K562 (cell line): ENCODE measurements around the gene PLG. TPM values are rescaled to one million over a fixed set of nuclear protein-coding genes. Genes with fewer than 3 reads are reported as not detected.

ENCODE experiments used
- ATF3 ChIP-seq, 2 experiments: fragments of 450-650 bp in 1 of 2; sonication (generic) in 1 of 2; formaldehyde crosslinking in 1 of 2; IDR thresholded peaks in 1 of 2; conservative IDR thresholded peaks in 1 of 2; 2 replicates each; pipeline versions ENCODE4 v1.6.1 to v1.8.1; 2016 to 2023; ENCODE audit warnings: mild to moderate bottlenecking in 2 of 2, moderate library complexity in 2 of 2, inconsistent platforms in 1 of 2, missing genetic modification reagents in 1 of 2
- C11orf30 ChIP-seq: fragments of 450-650 bp; IDR thresholded peaks from 2 replicates; pipeline ENCODE4 v1.6.1; 2016; ENCODE audit warnings: low read depth, mild to moderate bottlenecking
- CBFA2T2 ChIP-seq: fragments of 450-650 bp; conservative IDR thresholded peaks from 2 replicates; pipeline ENCODE4 v1.6.1; 2017; ENCODE audit warnings: mild to moderate bottlenecking
- CEBPB ChIP-seq: fragments of 450-650 bp; IDR thresholded peaks from 2 replicates; pipeline ENCODE4 v1.6.1; 2016; ENCODE audit warnings: missing genetic modification characterization, missing compliant biosample characterization
- ESRRB ChIP-seq: fragments of 250-450 bp; sonication (Bioruptor Pico); IDR thresholded peaks from 2 replicates; pipeline ENCODE4 v1.5.0; 2020; ENCODE audit warnings: mild to moderate bottlenecking, moderate library complexity, borderline replicate concordance
- FOSL1 ChIP-seq: fragments of 200-800 bp; sonication (Bioruptor generic); conservative IDR thresholded peaks from 2 replicates; pipeline ENCODE4 v1.6.1; 2016; ENCODE audit warnings: missing genetic modification characterization, missing compliant biosample characterization
- FOXK2 ChIP-seq, 2 experiments: fragments of 450-650 bp; IDR thresholded peaks in 1 of 2; conservative IDR thresholded peaks in 1 of 2; 2 replicates each; pipeline ENCODE4 v1.6.1; 2016; ENCODE audit warnings: low read depth in 2 of 2, mild to moderate bottlenecking in 1 of 2
- FOXM1 ChIP-seq, 2 experiments: fragments of 450-650 bp in 1 of 2; sonication (generic) in 1 of 2; formaldehyde crosslinking in 1 of 2; IDR thresholded peaks; 2 replicates each; pipeline versions ENCODE4 v1.6.1 to v1.9.0; 2017 to 2022; ENCODE audit warnings: low read depth in 2 of 2, mild to moderate bottlenecking in 2 of 2, missing genetic modification reagents in 1 of 2, moderate library complexity in 1 of 2
- HINFP ChIP-seq: fragments of 450-650 bp; conservative IDR thresholded peaks from 2 replicates; pipeline ENCODE4 v1.6.1; 2016; ENCODE audit warnings: missing genetic modification characterization, low read depth, mild to moderate bottlenecking, control low read depth, missing compliant biosample characterization
- KHSRP ChIP-seq: fragments of 450-650 bp; IDR thresholded peaks from 2 replicates; pipeline ENCODE4 v1.6.1; 2017
- NFIX ChIP-seq: fragments of 250-450 bp; sonication (Bioruptor Pico); IDR thresholded peaks from 2 replicates; pipeline ENCODE4 v1.4.0; 2020; ENCODE audit warnings: low read depth, mild to moderate bottlenecking, moderate library complexity
- NFRKB ChIP-seq: fragments of 450-650 bp; IDR thresholded peaks from 2 replicates; pipeline ENCODE4 v1.6.1; 2016; ENCODE audit warnings: low read depth
- NUFIP1 ChIP-seq: fragments of 450-650 bp; IDR thresholded peaks from 2 replicates; pipeline ENCODE4 v1.6.1; 2018; ENCODE audit not compliant: partially characterized antibody
- PATZ1 ChIP-seq: fragments of 250-450 bp; sonication (Bioruptor Pico); IDR thresholded peaks from 2 replicates; pipeline ENCODE4 v1.5.0; 2020; ENCODE audit warnings: mild to moderate bottlenecking, borderline replicate concordance
- POLR2G ChIP-seq: fragments of 200-400 bp; formaldehyde crosslinking; IDR thresholded peaks from 2 replicates; pipeline ENCODE4 v1.6.1; 2017; ENCODE audit warnings: low read depth, mild to moderate bottlenecking, antibody characterized with exemption, low read length, moderate library complexity
- PYGO2 ChIP-seq: fragments of 450-650 bp; IDR thresholded peaks from 2 replicates; pipeline ENCODE4 v1.6.1; 2016; ENCODE audit warnings: mild to moderate bottlenecking, missing genetic modification characterization, moderate library complexity, missing compliant biosample characterization
- RFX1 ChIP-seq: fragments of 450-650 bp; IDR thresholded peaks from 2 replicates; pipeline ENCODE4 v1.6.1; 2016; ENCODE audit warnings: mild to moderate bottlenecking, moderate library complexity
- SFPQ ChIP-seq: fragments of 200-400 bp; formaldehyde crosslinking; IDR thresholded peaks from 2 replicates; pipeline ENCODE4 v1.6.1; 2017; ENCODE audit warnings: mild to moderate bottlenecking, low read depth, low read length, moderate library complexity
- TAL1 ChIP-seq: fragments of 450-650 bp; IDR thresholded peaks from 2 replicates; pipeline ENCODE4 v1.6.1; 2016; ENCODE audit warnings: mild to moderate bottlenecking
- TCF7 ChIP-seq: sonication (generic); IDR thresholded peaks from 2 replicates; pipeline ENCODE4 v1.6.1; 2016; ENCODE audit warnings: antibody characterized with exemption, borderline replicate concordance
- TEAD4 ChIP-seq, 2 experiments: sonication (generic) in 1 of 2; formaldehyde crosslinking in 1 of 2; IDR thresholded peaks; 2 replicates each; pipeline versions ENCODE4 v1.6.1 to v1.8.0; 2012 to 2022; ENCODE audit warnings: borderline replicate concordance in 1 of 2, inconsistent platforms in 1 of 2, low read length in 1 of 2, mild to moderate bottlenecking in 1 of 2, missing genetic modification reagents in 1 of 2
- ZSCAN29 ChIP-seq: fragments of 450-650 bp; IDR thresholded peaks from 2 replicates; pipeline ENCODE4 v1.6.1; 2017
- polyA plus RNA-seq, 8 experiments: library from polyadenylated mRNA; depleted of rRNA in 4 of 8; stranded (reverse) in 5 of 8; unstranded in 3 of 8; fragments of >200 nt; fragmentation: Nextera tagmentation in 2 of 8; fragmentation: Illumina TruSeq in 1 of 8; extraction: Ambion mirVana in 2 of 8; extraction: Trizol in 1 of 8; gene quantifications; 2 replicates each; pipeline versions ENCODE4 v1.2.1 to v1.2.3, GENCODE V29; 2011 to 2014; ENCODE audit warnings: inconsistent platforms in 1 of 8, missing spikeins in 1 of 8
- total RNA-seq, 7 experiments: library from RNA; depleted of rRNA in 6 of 7; stranded (reverse); fragments of >200 nt in 6 of 7; fragmentation: Illumina TruSeq in 2 of 7; extraction: Trizol in 2 of 7; gene quantifications; 2 replicates each; pipeline versions ENCODE4 v1.2.1 to v1.2.3, GENCODE V29; 2011 to 2021; ENCODE audit warnings: low replicate concordance in 1 of 7

The PLG gene
- total and polyA plus RNA-seq, 9 of the 15 experiments (the other 6 are each of a cell fraction or from before 2014, with no cell fraction given) = 0.64 TPM; not detected in 8

- TF ChIP-seq ATF3 (IDR thresholded peaks at IDR 0.05) (peak; percentile 74), ATF3 (CRISPR knock-in tag; conservative IDR thresholded peaks at IDR 0.05) (no peak), TCF7 (no peak), PYGO2 (tag) (no peak), TAL1 (peak; percentile 60; the same call in 1 of the 2 replicates), C11orf30 (peak; percentile 22; the same call in 1 of the 2 replicates), PATZ1 (no peak), TEAD4 (IDR thresholded peaks at IDR 0.05; ENCODE audit: low read length) (peak; percentile 43), TEAD4 (CRISPR knock-in tag; IDR thresholded peaks at IDR 0.05; ENCODE audit: borderline replicate concordance) (no peak), ZSCAN29 (no peak), FOSL1 (tag) (peak; percentile 85), NFIX (CRISPR knock-in tag) (no peak), NFRKB (no peak), FOXM1 (IDR thresholded peaks at IDR 0.05; ENCODE audit: low read depth) (0 out of 2 replicates have a peak, but pooled peaks have one; percentile 27), FOXM1 (CRISPR knock-in tag; IDR thresholded peaks at IDR 0.05; ENCODE audit: low read depth) (no peak), KHSRP (no peak), CEBPB (tag) (no peak), ESRRB (no peak), HINFP (tag) (no peak), SFPQ (no peak), POLR2G (no peak), NUFIP1 (no peak), RFX1 (0 out of 2 replicates have a peak, but pooled peaks have one; percentile 12), CBFA2T2 (peak; percentile 64), FOXK2 (conservative IDR thresholded peaks at IDR 0.05 in 1 of 2, IDR thresholded peaks at IDR 0.05 in 1 of 2; ENCODE audit: low read depth in 2 of 2) (0 out of 4 replicates have a peak, but pooled peaks of 1 of the 2 experiments have one; percentile 35)
Observed at GRCh38 chr6:160791981-160792418, 90.0 kb downstream of the PLG start (continued).
